Cerebellar nuclear complex (tissue), 1 donor: ENCODE measurements around the gene TMPRSS5.
"Not testable (repeated sequence)": the region's sequence is repeated elsewhere in the genome, so short reads cannot be mapped to it uniquely, and the experiment has no call there.

Experiments
- DNase-seq, 2 experiments: peaks; one replicate each; lab custom pipeline; 2025; lab: John Stamatoyannopoulos, UW

The TMPRSS5 gene

DNA sequence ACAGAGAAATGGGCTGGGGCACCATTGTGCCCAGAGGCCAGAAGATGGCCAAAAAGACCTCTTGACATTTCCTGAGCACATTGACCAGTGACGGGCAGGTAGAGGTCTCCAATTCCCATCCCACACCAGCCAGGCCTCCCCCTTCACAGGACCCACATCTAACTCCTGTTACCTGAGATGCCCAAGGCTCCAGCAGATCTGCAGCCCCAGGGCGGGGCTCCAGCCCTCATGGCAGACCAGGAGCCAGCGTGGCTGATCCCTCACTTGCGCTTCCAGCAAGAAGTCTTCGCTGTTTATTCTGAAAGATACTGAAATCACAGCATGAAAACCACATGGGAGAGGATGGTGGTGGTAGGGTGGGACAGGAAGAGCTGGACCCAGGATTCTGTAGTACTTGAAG lies 9.0 kb downstream of the TMPRSS5 start:
- no peak for DNase-seq

DNA sequence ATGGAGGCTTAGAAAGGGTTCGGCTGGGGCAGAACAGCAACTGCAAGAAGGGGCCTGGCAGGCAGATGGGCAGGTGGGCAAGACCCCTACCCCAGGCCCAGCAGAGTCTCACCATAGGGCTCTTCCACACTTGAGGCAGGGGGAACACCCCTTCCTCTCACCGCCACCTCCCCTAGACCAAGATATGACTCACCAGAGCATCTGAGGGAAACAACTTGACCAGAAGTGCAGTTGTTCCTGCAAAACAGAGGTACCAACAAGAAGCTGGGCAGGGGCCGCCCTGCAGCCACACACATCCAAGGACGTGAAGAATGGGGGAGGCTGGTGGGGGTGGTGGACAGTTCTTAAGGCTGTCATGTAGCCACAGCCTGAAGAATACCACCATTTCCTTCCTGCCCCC lies 10.9 kb downstream of the TMPRSS5 start:
- no peak for DNase-seq

DNA sequence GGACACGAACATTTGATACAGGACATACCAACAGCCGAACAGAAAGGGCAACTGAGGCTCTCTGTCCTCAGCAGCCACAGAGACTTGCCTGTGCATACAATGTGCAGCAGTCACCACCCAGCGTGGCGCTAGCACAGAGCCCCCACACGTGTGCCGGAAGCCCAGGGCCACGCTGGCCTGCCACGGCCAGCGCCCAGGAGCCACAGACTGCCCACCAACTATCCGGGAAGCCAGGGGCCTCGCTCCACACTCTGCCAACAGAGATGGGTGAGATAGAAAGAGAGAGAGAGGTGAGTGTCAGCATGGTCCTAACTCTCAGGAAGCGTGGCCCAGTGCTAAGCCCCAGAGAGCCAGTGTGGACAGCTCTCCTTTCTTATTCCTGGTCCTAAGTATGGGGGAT lies 11.7 kb downstream of the TMPRSS5 start:
- no peak for DNase-seq

DNA sequence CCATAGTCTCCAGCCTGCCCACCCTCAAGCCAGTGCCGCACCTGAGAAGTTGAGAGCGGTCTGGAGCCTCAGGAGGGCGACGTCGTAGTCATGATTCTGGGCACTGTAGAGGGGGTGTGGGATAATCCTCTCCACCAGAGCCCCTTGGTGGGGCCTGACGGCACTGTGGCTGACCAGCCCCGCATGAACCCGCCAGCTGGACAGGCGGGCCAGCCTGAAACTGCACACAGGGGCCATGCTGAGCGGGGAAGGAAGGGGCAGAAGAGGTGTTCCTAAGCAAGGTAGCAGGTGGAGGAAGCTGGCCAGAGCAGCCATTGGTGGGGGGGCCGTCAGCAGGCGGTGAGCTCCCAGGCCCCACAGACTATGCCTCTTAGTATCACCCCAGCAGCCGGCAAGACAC lies 13.1 kb downstream of the TMPRSS5 start:
- DNase-seq = no peak

DNA sequence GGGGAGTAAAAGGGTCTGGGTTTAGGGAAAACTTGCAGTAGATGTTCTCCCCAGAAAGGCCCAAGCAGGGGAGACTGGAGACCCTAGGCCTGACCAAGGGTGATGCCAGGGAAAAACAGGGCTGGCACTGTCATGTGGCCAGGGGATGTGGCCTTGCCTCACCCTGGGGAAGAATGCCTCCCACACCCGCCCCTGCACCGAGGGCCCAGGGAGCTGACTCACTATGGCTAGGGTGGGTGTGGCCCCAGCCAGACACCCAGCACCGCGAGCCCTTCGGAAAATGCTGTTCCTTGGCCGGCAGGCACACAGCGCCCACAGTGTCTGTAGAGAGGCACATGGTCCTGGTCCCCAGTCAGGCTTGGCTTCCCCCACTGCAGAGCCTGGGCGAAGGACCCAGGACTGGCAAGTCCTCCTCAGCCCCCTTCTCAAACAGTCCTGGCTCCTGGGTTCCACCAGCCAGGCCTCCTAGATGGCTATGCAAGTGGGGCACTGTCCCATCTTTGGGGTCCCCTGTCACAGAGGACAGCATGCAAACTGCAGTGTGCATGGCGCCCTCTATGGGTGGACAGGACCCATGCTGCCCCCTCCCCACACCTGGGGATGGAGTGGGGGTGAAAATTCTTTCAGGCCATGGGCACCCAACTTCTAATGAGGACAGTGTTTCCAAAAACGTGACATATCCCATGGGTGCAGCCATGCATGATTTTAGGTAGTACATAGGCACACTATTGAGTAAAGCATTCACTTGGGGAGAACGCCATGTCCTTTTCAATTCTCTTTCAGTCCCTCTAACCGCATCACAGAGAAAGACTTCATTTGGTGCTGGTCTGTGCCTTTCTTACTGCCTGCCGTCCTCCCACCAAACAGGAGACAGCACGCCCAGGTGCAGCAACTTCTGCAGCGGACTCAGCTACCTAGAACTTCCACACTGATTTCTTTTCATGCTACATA lies 15.2 kb downstream of the TMPRSS5 start:
- DNase-seq = no peak

DNA sequence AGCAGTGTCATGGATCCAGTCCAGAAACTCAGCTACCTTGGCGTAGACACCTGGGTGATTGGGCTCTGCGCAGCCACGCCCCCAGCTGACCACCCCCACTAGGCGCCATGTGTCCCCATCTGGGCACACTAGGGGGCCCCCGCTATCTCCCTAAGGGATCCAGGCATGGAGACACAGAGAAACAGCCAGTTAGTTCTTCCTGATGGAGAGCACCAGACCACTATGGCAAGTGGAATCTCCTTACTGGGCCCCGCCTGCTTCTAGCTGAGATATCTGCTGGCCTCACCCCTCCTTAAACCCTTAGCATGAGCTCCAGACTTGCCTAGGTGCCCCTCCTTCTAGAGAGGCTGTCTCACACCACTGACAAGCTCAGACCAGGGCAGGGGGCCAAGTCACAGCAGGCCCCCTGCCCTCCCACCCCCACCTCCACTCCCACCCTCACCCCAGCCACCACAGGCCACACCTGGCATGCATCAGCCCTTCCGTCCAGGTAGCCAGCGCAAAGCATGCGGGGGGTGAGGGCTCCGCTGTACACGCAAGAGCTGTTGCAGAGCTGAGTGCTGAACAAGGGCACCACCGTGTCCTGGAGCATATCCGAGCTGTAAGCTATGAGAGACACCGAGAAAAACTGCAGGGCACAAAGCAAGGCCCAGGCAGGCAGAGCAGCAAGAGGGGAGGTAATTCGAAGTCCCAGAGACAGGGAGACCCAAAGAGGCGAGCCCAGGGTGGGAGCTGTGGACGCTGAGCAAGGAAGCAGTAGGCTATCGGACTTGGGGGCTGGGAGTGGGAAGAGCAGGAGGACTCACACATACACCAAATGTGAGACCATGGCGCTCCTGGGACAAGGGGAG lies 16.1 kb downstream of the TMPRSS5 start:
- DNase-seq = no peak

DNA sequence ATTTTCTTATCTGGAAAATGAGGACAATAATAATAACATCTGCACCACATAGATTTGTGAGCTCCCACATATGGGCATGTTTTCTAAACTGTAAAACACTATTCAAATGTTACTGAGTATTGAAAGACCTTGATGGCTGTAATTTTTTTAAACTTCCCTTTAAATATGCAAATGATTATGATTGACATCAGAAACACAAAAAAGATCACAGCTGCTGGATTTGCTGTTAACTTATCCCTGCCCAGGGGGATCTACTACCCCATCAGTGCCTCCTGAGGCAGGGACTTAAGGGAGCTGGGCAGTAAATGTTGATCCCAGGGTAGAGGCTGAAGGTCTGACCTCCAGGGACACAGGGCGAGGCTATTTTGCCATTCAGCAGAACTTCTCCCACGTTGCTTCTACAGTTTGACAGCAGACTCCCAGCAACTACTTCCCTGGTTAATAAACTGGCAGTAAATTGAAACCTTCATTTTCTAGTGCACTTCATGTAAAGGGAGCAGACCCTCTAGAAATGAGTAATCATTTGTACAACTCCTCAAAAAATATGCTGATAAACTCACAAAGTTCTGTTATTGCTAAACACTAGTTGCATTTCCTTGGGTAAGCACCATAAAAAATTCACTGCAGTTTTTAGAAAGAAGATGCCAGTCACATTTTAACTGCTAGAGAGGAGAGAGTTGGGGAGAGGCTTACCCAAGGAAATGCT lies 20.3 kb downstream of the TMPRSS5 start:
- DNase-seq = no peak

DNA sequence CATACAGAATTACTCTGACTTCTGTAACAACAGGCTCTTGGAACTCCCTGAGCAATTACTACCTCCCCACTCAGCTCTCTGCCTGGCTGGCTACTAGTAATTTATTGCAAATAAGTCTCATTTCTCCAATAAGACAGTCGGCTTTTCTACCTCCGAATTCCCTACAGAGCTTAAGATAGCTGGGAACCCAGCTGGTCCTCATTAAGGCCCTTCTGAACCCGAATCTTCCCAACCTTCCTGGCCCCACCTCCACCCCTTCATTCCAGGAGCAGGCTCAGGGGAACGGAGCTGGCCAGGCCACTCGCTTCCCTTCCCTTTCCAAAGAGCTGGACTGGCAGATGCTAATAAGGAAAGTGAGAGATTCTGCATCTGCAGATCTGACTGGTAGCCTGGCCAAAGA lies 21.6 kb downstream of the TMPRSS5 start:
- DNase-seq = no peak

DNA sequence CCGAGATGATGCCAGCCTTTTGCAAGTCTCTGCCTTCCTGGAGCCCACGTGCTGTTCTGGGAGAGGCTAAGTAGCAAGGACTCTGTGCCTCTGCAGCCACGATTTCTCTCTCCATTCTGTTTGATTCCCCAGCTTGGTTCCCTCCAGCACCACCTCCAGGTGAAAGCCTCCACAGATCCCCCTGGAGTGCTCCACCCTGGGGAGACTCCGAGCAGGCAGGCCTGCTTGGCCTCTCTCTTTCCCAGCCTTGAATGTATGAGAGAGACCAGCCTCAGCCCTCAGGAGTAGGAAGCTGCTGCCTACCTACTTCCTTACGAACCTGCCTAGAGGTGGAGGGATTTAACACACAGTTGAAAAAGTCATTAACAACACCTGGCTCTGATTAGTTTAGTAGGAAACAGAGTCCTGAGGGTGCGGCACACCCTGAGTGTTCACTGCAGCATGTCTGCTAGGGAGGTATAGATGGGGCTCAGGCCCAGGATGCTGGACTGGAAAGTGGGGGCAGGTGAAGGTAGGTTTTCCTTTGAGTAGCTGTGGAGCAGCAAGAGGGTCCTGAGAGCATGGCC lies 22.5 kb downstream of the TMPRSS5 start:
- DNase-seq = no peak

DNA sequence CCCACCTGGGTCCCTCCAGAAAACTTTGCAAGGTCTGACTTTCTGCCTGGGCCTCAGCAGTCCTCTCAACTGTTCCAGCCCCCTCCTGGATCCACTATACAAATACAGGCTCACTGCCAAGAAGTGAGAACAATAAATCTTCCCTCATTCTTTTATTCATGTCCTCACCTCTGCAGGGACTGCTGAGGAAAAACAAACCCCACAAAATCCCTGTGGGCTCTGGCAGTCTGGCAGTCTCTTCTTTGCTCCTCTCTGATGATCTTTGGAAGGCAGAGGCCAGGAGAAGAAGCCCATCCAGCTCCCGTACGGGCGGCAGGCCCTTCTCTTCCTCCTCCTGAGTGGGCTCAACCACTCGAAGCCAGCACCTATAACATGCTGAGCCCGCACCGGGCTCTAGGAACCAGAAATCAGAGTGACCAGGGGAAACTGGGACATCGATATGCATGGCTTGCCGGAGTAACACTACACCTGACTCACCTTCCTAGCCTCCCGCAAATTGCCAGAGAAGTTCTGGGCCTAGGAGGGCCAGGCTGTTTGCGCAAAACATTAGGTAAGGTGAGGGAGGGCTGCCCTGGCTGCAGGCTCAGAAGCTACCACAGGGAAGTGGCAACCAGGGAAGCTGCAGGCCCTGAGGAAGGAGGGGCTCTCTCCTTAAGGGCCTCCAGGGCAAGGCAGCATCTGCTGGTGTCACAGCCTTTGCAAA lies 24.2 kb downstream of the TMPRSS5 start:
- DNase-seq = no peak

DNA sequence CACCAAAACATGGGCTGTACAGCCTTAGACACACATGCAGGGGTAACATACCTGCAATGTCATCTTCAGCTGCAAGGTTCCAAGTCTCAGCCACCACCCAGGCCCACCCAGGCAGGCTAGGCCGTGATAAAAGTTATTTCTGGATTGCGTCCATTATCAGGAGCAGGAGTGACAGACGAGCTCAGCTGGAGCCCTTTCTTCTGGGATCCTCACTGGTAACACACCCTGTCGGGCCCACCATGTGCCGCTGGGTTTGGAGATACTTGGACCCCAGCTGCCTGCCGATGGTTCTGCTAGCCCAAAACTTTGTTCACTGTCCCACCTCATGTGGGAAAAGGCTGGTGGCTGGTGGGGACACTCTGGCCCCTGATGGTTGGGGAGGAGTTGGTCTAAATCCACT lies 24.8 kb downstream of the TMPRSS5 start:
- no peak for DNase-seq

DNA sequence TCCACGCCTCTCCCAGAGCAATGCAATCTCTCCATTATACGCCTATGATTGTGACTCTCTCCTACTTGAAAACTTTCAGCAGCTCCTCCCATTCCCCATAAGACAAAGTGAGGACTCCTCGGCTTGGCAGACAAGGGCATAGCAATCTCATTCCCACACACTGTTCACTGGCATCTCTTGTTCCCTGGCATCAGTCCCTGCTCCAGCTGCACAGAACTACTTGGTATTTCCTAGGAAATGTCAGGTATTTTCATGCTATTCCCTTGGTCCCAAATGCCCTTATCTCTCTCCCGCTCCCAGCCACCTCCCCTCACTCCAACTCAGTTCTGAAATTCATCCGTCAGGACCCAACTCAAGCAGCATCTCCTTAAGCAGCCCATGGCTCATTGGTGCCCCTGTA lies 28.4 kb downstream of the TMPRSS5 start:
- no peak for DNase-seq

DNA sequence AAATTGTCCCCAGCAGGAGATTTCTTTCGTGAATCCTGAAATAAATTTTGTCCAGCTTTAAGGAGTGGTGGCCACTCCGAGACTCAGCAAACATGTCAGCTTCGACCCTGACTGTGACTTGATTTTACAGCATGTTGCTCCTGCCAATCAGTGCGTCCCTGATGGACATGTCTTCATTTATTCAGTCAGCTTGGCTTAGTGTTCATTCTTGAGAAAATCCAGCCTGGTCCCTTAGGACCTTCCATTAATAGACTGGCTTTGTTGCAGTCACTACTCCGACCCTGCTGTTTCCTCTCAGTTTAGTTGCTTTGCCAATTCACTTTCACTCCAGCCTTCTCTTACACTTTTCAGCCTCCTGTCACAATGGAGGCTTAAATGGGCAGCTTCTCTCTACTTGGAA lies 30.5 kb downstream of the TMPRSS5 start:
- DNase-seq = no peak

DNA sequence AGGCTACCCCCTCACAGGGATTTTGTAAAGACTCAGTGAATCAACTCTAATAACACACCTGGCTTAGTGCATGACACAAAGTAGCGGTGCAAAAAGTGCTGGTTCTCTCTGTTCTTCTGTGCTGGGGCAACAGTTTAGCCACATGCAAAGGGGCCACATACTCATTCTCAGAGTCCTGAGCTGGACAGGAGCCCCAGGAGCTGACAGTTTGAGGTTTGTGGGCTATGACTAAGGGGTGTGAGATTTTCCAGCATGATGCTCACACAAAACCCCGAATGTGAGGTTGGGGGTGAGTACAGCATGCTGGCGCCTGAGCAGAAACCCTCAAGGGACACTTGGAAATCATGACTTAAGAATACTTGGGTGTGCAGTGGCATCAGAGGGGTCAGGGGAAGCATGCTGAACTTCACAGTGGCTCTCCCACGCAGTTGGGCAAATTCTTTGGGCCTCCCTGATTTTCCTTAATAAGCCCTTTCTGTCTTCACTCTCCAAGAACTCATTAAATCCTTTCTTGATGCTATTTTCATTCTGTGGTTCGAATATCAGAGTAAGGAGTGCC lies 31.0 kb downstream of the TMPRSS5 start:
- no peak for DNase-seq

DNA sequence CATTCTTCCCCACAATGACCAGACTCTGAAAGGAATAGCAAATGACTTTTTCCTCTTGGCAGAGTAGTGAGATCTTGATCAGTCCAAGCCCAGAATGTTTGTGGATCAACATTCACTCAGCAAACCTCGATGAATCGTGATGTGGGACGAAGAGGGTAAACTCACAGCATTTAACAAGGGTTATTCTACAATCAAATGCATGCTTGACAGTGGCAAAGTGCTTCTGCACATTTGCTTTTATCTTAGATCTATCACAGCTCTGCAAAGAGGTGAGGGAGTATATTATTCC lies 31.8 kb downstream of the TMPRSS5 start:
- no peak for DNase-seq

DNA sequence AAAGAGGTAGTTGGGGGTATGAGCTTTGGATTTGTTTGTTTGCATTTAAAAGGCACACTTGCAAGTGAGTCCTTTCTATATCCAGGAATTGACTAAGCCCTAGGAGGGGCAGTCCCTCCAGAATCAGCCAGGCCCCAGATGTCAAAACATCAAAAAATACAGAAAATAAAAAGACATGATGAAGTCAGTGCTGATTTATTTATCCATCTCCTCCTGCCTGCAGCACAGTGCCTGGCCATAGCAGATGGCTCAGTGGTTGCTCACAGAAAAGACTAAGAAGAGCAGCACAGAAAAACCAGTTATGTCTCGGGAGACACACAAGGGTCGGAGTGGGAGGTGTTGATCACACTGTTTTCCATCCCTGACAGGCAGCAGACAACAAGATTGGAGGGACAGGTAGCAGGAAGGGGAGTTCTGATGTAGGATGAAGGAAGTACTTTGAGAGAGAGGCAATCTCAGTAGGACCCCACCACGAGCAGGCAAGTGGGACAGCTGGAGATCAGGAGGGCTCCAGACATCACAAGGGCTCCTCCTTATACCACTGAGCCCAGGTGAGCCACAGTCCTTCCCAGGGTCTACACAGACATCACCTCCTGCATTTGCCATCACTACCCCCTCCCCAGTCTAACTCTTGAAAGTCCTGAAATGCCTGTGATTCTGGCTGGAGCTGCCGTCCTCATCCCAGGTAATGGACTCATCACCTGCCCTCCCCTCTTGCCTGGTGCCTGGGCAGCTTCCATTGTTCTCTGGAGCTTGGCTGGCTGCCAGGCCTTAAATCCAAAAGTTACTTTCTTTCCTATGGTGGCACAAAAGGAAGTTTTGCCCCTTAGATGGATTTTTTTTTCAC lies 32.3 kb downstream of the TMPRSS5 start:
- no peak for DNase-seq

DNA sequence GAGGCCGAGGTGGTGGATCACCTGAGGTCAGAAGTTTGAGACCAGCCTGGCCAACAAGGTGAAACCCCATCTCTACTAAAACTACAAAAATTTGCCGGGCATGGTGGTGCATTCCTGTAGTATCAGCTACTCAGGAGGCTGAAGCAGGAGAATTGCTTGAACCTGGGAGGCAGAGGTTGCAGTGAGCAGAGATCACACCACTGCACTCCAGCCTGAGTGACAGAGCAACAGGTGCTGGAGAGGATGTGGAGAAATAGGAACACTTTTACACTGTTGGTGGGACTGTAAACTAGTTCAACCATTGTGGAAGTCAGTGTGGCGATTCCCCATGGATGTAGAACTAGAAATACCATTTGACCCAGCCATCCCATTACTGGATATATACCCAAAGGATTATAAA lies 34.2 kb downstream of the TMPRSS5 start:
- DNase-seq = not testable (repeated sequence)

DNA sequence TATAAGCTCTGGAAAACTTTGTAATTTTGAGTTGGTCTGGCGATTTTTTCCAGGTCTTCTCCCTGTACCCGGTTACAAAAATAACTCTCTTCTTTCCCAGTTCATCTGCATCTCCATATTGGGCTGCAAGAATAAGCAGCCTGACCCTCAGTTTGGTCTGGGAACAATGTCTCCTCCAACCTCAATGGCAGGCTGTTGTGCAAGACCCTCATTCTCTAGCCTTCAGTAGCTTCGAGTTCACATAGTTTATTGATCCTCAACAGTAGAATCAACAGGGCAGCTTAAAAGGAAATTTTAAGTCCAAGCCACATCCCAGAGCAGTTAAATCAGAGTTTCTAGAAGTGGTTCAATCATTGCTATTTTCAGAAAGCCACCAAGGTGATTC lies 35.3 kb downstream of the TMPRSS5 start:
- no peak for DNase-seq

DNA sequence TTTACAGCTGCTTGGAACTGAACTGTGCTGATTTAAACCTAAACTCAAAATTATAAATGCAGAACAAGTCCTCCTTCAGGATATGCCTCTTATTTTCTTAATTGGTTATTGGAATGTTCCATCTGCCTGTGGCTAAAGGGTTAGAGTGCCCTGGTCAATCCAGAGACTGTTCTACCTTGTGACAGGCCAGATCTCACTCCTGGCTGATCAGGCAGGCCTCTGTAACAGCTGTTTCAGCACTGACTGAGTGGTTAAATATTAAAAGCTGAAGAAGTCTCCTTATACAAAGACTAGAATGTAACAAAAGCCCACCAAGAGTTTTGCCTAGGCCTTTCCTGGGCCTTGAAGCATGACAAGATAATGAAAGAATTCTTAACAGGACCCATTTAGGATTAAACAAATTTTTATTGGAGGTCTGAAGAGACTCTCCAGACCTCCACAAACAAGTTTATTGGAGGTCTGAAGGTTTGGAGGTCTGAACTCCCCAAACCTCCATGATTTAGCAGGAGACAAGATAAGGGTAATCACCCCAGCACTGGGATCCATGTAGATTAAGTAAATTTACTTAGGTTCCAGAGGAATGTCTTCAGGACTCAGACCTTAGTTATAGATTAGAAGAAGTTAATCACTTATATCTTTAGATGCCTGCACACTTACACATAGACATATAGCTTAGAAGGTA lies 35.8 kb downstream of the TMPRSS5 start:
- DNase-seq = no peak

DNA sequence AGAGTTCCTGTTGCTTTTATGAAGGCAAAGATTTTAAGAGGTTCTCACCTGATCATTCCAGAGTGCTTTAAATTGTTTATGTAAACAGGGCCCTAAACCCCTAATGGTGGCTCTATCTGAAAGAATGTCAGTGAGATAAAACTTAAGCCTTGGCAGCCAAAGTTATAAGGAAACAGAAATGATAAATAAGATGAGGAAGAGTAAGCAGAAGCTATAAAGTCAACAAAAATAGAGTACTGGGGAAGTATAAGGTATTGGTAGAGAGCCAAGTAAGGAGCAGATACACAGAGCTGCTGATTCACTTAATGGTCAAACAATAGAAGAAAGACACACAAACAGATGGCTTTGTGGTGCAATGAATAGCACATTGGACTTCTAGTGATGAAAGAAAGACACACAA lies 37.9 kb downstream of the TMPRSS5 start:
- DNase-seq = no peak
